GM18858 (cell line): Measurements from ENCODE around the gene FAM9B.

Experiments used
- ATAC-seq: cut with Tn5 transposase; IDR thresholded peaks from one replicate; pipeline ENCODE4 v1.9.1; 2021; ENCODE audit not compliant: unreplicated experiment

FAM9B gene

GRCh38 chrX:8981723-8982122, 52.2 kb downstream of the FAM9B start:
- ATAC-seq: no peak

DNA sequence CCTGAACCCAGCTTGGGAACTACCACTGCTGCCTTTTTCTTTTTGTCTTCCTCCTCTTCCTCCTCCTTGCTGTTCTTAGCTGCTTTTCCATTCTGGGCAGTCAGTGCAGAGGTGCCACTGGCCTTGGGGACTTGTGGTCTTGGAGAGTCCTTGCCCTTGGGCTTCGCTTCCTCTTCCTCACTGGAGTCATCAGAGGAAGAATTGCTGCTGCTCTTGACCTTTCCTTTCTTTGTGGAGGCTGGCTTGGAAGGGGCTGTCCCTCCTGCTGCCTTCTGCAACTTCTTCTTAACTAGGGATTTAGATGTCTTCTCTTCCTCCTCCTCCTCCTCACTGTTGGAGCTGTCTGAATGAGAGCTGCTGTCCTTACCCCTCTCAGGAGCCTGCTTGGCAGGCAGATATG, 53.2 kb downstream of the FAM9B start:
- ATAC-seq: no peak
